Transverse colon (tissue), 4 donors: Measurements from ENCODE around the gene RBFA. TPM values are rescaled to one million over a fixed set of nuclear protein-coding genes. Genes with fewer than 3 reads are reported as not detected.

Source experiments
- DNase-seq: peaks from one replicate; pipeline ENCODE4 v3.0.0-alpha.2; 2019
- H3K27ac ChIP-seq, 4 donors: fragments of 200-600 bp; sonication (generic); 2 replicates each; pipeline ENCODE4 v1.5.1; 2016 to 2018; ENCODE audit warnings: inconsistent platforms in 4 of 4
- H3K27me3 ChIP-seq: fragments of 200-600 bp; sonication (generic); 2 replicates; pipeline ENCODE4 v1.5.1; 2017; ENCODE audit warnings: inconsistent platforms
- H3K36me3 ChIP-seq, 4 donors: fragments of 200-600 bp; sonication (generic); 2 replicates each; pipeline ENCODE4 v1.5.1; 2017 to 2019; ENCODE audit warnings: inconsistent platforms in 4 of 4
- H3K4me1 ChIP-seq, 4 donors: fragments of 200-600 bp; sonication (generic); 2 replicates each; pipeline ENCODE4 v1.5.1; 2017 to 2020; ENCODE audit warnings: inconsistent platforms in 4 of 4
- H3K4me3 ChIP-seq, 4 donors: fragments of 200-600 bp; sonication (generic); 1 replicate in 1 of 4; 2 replicates in 3 of 4; pipeline versions ENCODE4 v1.5.1 to v1.6.1; 2017 to 2019; ENCODE audit warnings: inconsistent platforms in 4 of 4
- H3K9me3 ChIP-seq, 2 donors: fragments of 200-600 bp; sonication (generic); 2 replicates each; pipeline ENCODE4 v1.5.1; 2017 to 2019; ENCODE audit warnings: inconsistent platforms in 2 of 2
- EP300 ChIP-seq: sonication (generic); formaldehyde crosslinking; IDR thresholded peaks from one replicate; pipeline ENCODE4 v1.6.1; 2017; ENCODE audit warnings: antibody characterized with exemption, low read depth
- POLR2A ChIP-seq: fragments of 450-650 bp; IDR thresholded peaks from one replicate; pipeline ENCODE4 v1.6.1; 2016; ENCODE audit warnings: antibody characterized with exemption, mild to moderate bottlenecking, moderate library complexity
- POLR2AphosphoS5 ChIP-seq, 3 donors: sonication (generic); formaldehyde crosslinking; IDR thresholded peaks; one replicate each; pipeline ENCODE4 v1.6.1; 2016; ENCODE audit warnings: antibody characterized with exemption in 3 of 3
- WGBS, 2 donors: methylation state at CpG; one replicate each; pipeline ENCODE4 v1.1.5; 2018; ENCODE audit warnings: low coverage in 1 of 2; 5-methylcytosine and 5-hydroxymethylcytosine counted together
- in situ Hi-C, 4 donors: fragments of 200-750 bp; cut with MboI; loops; one replicate each; pipeline versions ENCODE4 v1.15.0 to v1.15.1; 2017; ENCODE audit warnings: low sequenced_read_pairs in 3 of 4, low pct_ligation_motif_present in 1 of 4, low pct_unique_long_range_greater_than_20kb in 1 of 4
- intact Hi-C: fragments of 100-400 bp; cut with DNase I; formaldehyde crosslinking; loops from one replicate; pipeline ENCODE4 v1.15.1; 2023; ENCODE audit warnings: low total_unique reads
- total RNA-seq, 4 donors: library from RNA; depleted of rRNA; stranded (reverse); fragments of >200 nt; gene quantifications; one replicate each; pipeline ENCODE4 v1.1.0, GENCODE V29; 2016
- TF ChIP-seq, protein P1 (sequence below), 5 experiments: fragments of 200-600 bp in 3 of 5; fragments of 450-650 bp in 2 of 5; sonication (generic) in 3 of 5; IDR thresholded peaks; 1 replicate in 2 of 5; 2 replicates in 3 of 5; pipeline ENCODE4 v1.5.1; 2016 to 2017; ENCODE audit warnings: antibody characterized with exemption in 5 of 5, inconsistent platforms in 3 of 5, mild to moderate bottlenecking in 2 of 5, moderate library complexity in 1 of 5

The RBFA gene
- total RNA-seq, 4 donors from 2014 or later, result 5.6 to 35.1 (median 25.8) TPM

DNA sequence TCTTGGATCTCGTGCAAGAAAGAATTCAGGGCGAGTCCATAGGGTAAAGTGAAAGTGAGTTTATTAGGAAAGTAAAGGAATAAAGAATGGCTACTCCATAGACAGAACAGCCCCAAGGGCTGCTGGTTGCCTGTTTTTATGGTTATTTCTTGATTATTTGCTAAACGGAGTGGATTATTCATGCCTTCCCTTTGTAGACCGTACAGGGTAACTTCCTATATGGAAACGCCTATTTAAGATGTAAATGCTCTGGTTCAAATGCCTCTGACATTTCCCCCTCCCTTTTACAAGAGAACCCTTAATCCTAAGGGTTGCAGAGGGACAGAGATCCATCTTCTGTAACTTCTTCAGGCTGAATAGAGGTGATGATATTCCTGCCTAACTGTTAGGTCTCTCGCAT lies 25.7 kb downstream of the RBFA start:
- 77 to 92% methylated on average over 5 to 6 of the region's 6 CpGs for WGBS, 2 donors
- in situ Hi-C loops, result no loop called here
- no peak for DNase-seq
- peaks cover 18 to 19% of the 10 kb centered on the region in 2 donors for H3K9me3 ChIP-seq
- no peak for TF ChIP-seq POLR2AphosphoS5 (IDR thresholded peaks at IDR 0.05)
- TF ChIP-seq, protein P1, sequence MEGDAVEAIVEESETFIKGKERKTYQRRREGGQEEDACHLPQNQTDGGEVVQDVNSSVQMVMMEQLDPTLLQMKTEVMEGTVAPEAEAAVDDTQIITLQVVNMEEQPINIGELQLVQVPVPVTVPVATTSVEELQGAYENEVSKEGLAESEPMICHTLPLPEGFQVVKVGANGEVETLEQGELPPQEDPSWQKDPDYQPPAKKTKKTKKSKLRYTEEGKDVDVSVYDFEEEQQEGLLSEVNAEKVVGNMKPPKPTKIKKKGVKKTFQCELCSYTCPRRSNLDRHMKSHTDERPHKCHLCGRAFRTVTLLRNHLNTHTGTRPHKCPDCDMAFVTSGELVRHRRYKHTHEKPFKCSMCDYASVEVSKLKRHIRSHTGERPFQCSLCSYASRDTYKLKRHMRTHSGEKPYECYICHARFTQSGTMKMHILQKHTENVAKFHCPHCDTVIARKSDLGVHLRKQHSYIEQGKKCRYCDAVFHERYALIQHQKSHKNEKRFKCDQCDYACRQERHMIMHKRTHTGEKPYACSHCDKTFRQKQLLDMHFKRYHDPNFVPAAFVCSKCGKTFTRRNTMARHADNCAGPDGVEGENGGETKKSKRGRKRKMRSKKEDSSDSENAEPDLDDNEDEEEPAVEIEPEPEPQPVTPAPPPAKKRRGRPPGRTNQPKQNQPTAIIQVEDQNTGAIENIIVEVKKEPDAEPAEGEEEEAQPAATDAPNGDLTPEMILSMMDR (IDR thresholded peaks at IDR 0.05), result no peak
- no peak for TF ChIP-seq EP300
- TF ChIP-seq POLR2A, result no peak
- no peak overlapping the region for H3K27ac ChIP-seq
- intact Hi-C loops, result no loop called here
- no peak overlapping the region for H3K4me3 ChIP-seq
- no peaks in the 10 kb centered on the region for H3K36me3 ChIP-seq
- H3K27me3 ChIP-seq, result no peaks in the 10 kb centered on the region
- no peaks in the 10 kb centered on the region for H3K4me1 ChIP-seq

DNA sequence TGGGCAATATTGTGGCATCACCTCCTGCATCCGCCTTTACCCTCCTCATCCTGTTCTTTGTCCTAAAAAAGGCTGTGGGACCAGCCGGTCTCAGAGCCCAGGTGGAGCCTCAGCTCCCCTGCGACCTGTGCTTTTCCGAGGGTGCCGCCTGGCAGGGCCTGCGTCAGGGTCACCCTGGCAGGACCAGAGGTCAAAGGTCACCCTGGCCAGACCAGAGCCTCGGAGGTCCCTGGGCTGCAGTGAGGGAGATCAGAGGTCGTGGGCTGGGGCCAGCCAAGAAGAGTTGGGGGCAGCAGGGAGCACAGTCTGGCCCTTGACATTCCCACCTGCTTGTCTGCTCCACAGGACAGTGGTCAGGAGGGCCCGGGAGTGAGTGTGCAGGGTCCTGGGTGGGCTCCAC lies 31.5 kb downstream of the RBFA start:
- peaks cover 0 to 5% of the 10 kb centered on the region in 2 donors for H3K9me3 ChIP-seq
- H3K4me1 ChIP-seq, result no peaks in the 10 kb centered on the region
- no peaks in the 10 kb centered on the region for H3K27me3 ChIP-seq
- in situ Hi-C loops (no loop called here), intact Hi-C loops (no loop called here)
- no peak overlapping the region for H3K4me3 ChIP-seq
- WGBS, 2 donors, result 84 to 100% methylated on average over 2 to 9 of the region's 9 CpGs
- no peak overlapping the region for H3K27ac ChIP-seq
- TF ChIP-seq POLR2A, result no peak
- TF ChIP-seq, protein P1 (IDR thresholded peaks at IDR 0.05), result no peak
- TF ChIP-seq POLR2AphosphoS5 (IDR thresholded peaks at IDR 0.05), result no peak
- TF ChIP-seq EP300, result no peak
- H3K36me3 ChIP-seq, result no peaks in the 10 kb centered on the region
- no peak for DNase-seq

DNA sequence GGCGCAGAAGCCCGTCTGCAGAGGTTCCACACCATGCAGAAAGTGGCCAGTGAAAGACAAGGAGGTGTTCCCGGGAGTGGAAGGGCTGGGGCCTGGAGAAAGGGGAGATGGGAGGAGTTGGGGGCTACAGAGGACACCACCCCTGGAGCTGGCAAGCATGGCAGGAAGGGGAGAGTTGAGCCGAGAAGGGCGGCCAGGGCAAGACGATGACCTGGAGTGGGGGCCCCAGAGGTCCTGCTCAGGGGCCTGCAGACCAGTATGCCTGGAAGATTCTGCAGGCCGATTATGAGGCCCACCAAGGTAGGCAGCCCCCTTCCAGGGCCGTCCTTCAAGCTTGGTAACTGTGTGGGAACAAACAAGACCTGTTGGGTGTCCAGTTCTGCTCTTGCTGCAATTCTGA lies 33.1 kb downstream of the RBFA start:
- intact Hi-C loops (no loop called here), in situ Hi-C loops (no loop called here)
- Histone ChIP-seq H3K27me3 (no peaks in the 10 kb centered on the region), H3K36me3 (no peaks in the 10 kb centered on the region), H3K27ac (no peak overlapping the region), H3K4me3 (no peak overlapping the region), H3K9me3 (peaks cover 0 to 4% of the 10 kb centered on the region in 2 donors), H3K4me1 (no peaks in the 10 kb centered on the region)
- 86 to 96% methylated on average over 4 to 8 of the region's 8 CpGs for WGBS, 2 donors
- no peak for TF ChIP-seq POLR2A
- TF ChIP-seq EP300, result no peak
- TF ChIP-seq, protein P1 (IDR thresholded peaks at IDR 0.05), result no peak
- no peak for TF ChIP-seq POLR2AphosphoS5 (IDR thresholded peaks at IDR 0.05)
- DNase-seq, result no peak

DNA sequence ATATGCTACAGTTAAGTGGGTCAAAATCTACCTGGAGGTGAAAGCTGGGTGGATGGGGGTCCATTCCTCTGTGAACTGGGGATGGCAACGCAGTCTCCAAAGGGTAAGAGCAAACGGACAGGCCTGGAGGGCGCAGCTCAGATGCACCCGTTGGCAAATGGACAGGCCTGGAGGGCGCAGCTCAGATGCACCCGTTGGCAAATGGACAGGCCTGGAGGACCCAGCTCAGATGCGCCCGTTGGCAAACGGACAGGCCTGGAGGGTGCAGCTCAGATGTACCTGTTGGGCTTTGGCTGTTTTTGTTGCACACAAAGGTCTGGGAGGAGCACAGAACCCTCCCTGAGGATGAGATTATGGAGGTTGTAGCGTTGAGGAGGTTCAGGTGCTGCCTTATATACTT lies 33.7 kb downstream of the RBFA start:
- no peak overlapping the region for H3K4me3 ChIP-seq
- H3K27me3 ChIP-seq, result no peaks in the 10 kb centered on the region
- in situ Hi-C loops, result no loop called here
- no peak overlapping the region for H3K27ac ChIP-seq
- H3K4me1 ChIP-seq, result no peaks in the 10 kb centered on the region
- WGBS, 2 donors, result 91 to 92% methylated on average over 6 to 10 of the region's 10 CpGs
- H3K36me3 ChIP-seq, result no peaks in the 10 kb centered on the region
- TF ChIP-seq POLR2A (no peak), EP300 (no peak)
- no peaks in the 10 kb centered on the region for H3K9me3 ChIP-seq
- intact Hi-C loops, result no loop called here
- DNase-seq, result no peak

DNA sequence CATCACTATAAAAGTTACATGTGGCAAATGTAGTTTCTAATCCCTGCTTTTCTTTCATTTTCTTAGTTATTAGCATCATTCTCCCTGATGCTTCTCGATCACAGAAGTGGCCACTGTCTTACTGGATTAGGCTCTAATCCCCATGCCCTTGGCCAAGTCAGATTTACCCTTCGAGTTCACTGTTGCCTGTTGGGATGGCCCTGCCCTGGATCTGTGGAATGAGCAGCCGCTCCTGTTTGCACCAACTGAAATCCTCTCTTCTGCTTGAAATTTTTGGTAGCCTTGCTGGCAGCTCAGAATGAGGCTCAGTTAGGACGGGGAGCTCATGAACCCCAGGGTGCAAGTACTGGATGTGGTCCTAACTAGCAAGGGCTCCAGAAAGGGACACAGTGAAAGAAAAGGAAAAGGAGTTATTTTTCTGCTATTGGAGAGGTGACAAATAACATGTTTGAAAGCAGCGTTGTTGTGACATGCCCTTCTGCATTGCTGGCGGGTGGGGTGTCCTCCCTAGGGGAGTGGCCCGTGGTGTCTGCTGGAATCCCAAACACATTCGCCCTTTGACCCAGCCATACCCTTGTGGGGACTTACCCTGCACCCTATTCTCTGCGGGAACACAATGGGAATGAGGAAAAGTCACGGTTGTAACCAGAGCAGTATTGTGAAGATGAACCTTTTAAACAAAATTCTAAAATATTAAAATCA lies 34.5 kb downstream of the RBFA start:
- no peaks in the 10 kb centered on the region for H3K4me1 ChIP-seq
- in situ Hi-C loops (no loop called here), intact Hi-C loops (no loop called here)
- no peak for DNase-seq
- no peak overlapping the region for H3K27ac ChIP-seq
- H3K4me3 ChIP-seq, result no peak overlapping the region
- WGBS, 2 donors, result 56 to 60% methylated on average over 4 to 10 of the region's 10 CpGs
- no peaks in the 10 kb centered on the region for H3K36me3 ChIP-seq
- TF ChIP-seq EP300, result no peak
- TF ChIP-seq POLR2AphosphoS5 (IDR thresholded peaks at IDR 0.05), result no peak
- TF ChIP-seq, protein P1 (IDR thresholded peaks at IDR 0.05), result no peak
- H3K9me3 ChIP-seq, result no peaks in the 10 kb centered on the region
- no peaks in the 10 kb centered on the region for H3K27me3 ChIP-seq
